LNCaP clone FGC (cell line): ENCODE data around the gene SCMH1.

Experiments used
- DNase-seq: peaks from one replicate; pipeline ENCODE4 v3.0.0-alpha.2; 2011; ENCODE audit warnings: low read depth
- H3K4me3 ChIP-seq: 2 replicates; pipeline ENCODE4 v1.5.1; 2011; ENCODE audit warnings: mild to moderate bottlenecking, low read depth, low read length, control low read depth
- TF ChIP-seq, protein P1 (sequence below): IDR thresholded peaks from 2 replicates; pipeline ENCODE4 v1.5.1; 2012; ENCODE audit warnings: mild to moderate bottlenecking; ENCODE audit not compliant: control insufficient read depth, insufficient read depth; ENCODE audit errors: extremely low read depth

Gene SCMH1

GRCh38 chr1:41093826-41094225 is 148.3 kb downstream of the SCMH1 start:
- DNase-seq, result no peak
- TF ChIP-seq, protein P1, sequence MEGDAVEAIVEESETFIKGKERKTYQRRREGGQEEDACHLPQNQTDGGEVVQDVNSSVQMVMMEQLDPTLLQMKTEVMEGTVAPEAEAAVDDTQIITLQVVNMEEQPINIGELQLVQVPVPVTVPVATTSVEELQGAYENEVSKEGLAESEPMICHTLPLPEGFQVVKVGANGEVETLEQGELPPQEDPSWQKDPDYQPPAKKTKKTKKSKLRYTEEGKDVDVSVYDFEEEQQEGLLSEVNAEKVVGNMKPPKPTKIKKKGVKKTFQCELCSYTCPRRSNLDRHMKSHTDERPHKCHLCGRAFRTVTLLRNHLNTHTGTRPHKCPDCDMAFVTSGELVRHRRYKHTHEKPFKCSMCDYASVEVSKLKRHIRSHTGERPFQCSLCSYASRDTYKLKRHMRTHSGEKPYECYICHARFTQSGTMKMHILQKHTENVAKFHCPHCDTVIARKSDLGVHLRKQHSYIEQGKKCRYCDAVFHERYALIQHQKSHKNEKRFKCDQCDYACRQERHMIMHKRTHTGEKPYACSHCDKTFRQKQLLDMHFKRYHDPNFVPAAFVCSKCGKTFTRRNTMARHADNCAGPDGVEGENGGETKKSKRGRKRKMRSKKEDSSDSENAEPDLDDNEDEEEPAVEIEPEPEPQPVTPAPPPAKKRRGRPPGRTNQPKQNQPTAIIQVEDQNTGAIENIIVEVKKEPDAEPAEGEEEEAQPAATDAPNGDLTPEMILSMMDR, result no peak

DNA sequence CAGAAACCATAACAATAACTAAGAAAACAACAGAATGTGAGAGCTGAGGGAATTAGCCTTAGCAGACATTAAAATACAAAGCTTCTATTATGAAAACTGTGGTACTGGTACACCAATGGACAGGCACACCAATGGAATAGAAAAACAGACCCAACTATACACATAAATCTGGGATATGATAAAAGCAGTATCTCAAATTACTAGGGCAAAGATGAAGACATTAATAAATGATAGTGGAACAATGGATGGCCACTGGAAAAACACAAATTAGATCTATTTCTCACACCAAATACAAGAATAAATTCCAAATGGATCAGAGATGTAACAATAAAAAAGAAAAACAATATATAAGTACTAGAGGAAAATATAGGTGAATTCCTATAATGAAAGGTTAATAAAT is 155.2 kb downstream of the SCMH1 start:
- H3K4me3 ChIP-seq, result no peak overlapping the region
- DNase-seq, result no peak
- TF ChIP-seq, protein P1, result no peak

More at GRCh38 chr1:41093826-41094225, 148.3 kb downstream of the SCMH1 start:
- no peak overlapping the region for H3K4me3 ChIP-seq

- TF ChIP-seq, protein P1, result no peak
- no peak overlapping the region for H3K4me3 ChIP-seq
- no peak for DNase-seq
These were observed 163.5 kb downstream of the SCMH1 start for GRCh38 chr1:41078616-41079015.

DNA sequence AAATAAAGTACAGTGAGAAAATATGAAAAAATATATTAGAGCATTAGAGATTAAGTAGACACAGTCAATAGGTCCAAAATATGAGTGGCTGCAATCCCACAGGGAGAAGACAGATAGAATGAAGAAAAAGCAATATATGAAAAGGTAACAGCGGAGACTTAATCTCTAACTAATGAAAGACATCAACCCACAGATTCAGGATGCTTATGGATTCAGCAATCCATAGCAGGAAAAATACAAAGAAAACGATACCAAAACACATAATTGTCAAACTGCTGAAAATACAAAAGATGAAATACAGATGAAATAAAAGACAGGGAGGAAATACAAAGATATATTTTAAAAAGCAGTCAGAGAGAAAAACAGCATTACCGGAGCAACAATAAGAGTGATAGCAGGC is 163.9 kb downstream of the SCMH1 start:
- no peak for DNase-seq
- TF ChIP-seq, protein P1, result no peak
- H3K4me3 ChIP-seq, result no peak overlapping the region

- no peak overlapping the region for H3K4me3 ChIP-seq
- no peak for DNase-seq
- TF ChIP-seq, protein P1, result no peak
These were observed 168.1 kb downstream of the SCMH1 start for GRCh38 chr1:41073971-41074370.

- DNase-seq, result no peak
- no peak overlapping the region for H3K4me3 ChIP-seq
- TF ChIP-seq, protein P1, result no peak
These were observed 170.1 kb downstream of the SCMH1 start for GRCh38 chr1:41072051-41072450.

- TF ChIP-seq, protein P1, result no peak
- no peak for DNase-seq
- H3K4me3 ChIP-seq, result no peak overlapping the region
These were observed 185.2 kb downstream of the SCMH1 start for GRCh38 chr1:41056907-41057306.
